ENCODE results near the gene GTF2H2C_2.
A peak's percentile ranks its signal among the peaks of the same experiment; 100 is the strongest.
"Not testable (repeated sequence)": the region's sequence is repeated elsewhere in the genome, so short reads cannot be mapped to it uniquely, and the experiment has no call there.

The GTF2H2C_2 gene

DNA sequence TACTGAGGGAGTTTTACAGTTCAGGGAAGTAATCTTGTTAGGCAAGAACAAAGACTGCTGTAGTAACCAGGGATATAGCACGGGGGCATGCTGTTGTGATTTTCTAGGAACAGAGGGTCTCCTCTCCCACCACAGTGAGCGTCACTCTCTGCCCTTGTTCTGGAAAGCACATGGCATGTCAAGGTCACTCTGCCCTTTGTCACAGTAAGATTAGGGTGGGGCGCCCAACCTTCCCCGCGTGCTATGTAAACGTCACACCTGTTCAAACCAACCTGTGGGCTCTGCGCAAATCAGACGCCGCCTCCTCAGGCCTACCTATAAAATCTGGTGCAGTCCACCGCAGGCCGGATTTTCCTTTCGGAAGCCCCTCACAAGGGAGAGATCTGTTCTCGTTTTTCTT is 44.0 kb downstream of the GTF2H2C_2 start:
- not testable (repeated sequence) for H3F3A ChIP-seq (ENCODE audit: low read depth); H3K4me1 ChIP-seq; H3K27me3 ChIP-seq; H3K79me2 ChIP-seq (ENCODE audit: low read depth); H3K27ac Mint-ChIP-seq; H2AFZ ChIP-seq (replicated peaks); H3K27me3 Mint-ChIP-seq (ENCODE audit: insufficient read depth, low read depth); H3K9ac ChIP-seq; H4K20me1 ChIP-seq (ENCODE audit: low read depth); H3K9me3 Mint-ChIP-seq; H3K36me3 ChIP-seq; H3K4me2 ChIP-seq; H3K27ac ChIP-seq; H3K9me3 ChIP-seq (ENCODE audit: low read depth); H3K4me1 Mint-ChIP-seq; H3K36me3 Mint-ChIP-seq; H3K4me3 Mint-ChIP-seq; H3K4me3 ChIP-seq
- DNase-seq (ENCODE audit: low spot score), result peak; percentile 1

DNA sequence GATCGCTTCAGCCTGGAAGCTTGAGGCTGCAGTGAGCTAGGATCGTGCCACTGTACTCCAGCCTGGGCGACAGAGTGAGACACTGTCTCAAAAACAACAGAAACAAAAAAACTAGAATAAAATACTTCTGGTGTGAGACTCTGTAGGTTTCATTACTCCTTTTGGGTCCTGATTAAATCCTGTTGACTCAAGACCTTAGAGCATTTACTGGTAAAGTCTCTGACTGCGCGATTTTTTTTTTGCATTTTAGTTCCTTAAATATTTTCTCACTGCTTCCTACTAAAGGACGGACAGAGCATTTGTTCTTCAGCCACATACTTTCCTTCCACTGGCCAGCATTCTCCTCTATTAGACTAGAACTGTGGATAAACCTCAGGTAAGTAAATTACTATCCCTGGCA is 46.8 kb downstream of the GTF2H2C_2 start:
- H3K4me2 ChIP-seq; H3K27ac ChIP-seq; H4K20me1 ChIP-seq (ENCODE audit: low read depth); H3K4me3 Mint-ChIP-seq; H3K36me3 Mint-ChIP-seq; H3K9ac ChIP-seq; DNase-seq (ENCODE audit: low spot score); H3K27me3 ChIP-seq; H3K79me2 ChIP-seq (ENCODE audit: low read depth); H3K9me3 ChIP-seq (ENCODE audit: low read depth); H3K36me3 ChIP-seq; H3K4me1 Mint-ChIP-seq; H3F3A ChIP-seq (ENCODE audit: low read depth); H3K27me3 Mint-ChIP-seq (ENCODE audit: insufficient read depth, low read depth); H3K4me1 ChIP-seq; H3K27ac Mint-ChIP-seq; H3K9me3 Mint-ChIP-seq; H3K4me3 ChIP-seq; H2AFZ ChIP-seq (replicated peaks): not testable (repeated sequence)

DNA sequence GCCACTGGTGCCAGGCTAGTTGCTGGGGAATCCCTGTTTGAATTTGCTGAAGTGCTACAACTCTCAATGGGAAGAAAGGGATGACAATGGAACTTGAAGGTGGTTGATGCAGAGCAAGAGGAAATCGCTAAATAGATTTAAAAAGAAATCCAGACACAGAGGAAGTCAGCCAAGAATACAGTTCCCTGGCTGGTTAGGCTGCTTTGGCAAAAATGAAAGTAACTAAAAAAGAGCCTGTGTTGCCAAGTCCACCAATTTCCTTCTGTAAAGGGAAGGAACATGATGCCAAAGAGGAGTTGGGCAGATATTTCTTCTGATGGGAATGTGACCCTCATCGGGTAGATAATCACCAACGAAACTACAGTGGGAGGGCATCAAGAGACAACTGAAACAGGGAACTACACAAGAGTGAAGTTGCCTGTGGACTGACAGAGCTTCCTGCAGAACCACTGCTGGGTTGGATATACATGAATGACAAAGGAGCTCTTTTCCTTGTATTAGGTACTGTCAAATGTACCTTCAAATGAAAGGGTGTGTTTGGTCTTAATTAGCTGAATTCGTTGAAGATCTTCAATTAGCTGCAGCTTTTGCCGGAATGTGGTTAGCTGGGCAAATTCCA is 49.0 kb downstream of the GTF2H2C_2 start:
- not testable (repeated sequence) for H3K79me2 ChIP-seq (ENCODE audit: low read depth); H3K36me3 Mint-ChIP-seq; H3K4me3 Mint-ChIP-seq; H3K4me1 Mint-ChIP-seq; H3K4me3 ChIP-seq; H3K27me3 ChIP-seq; H3K9me3 ChIP-seq (ENCODE audit: low read depth); DNase-seq (ENCODE audit: low spot score); H3K4me2 ChIP-seq; H3K9ac ChIP-seq; H3K27ac Mint-ChIP-seq; H3K27ac ChIP-seq; H4K20me1 ChIP-seq (ENCODE audit: low read depth); H2AFZ ChIP-seq (replicated peaks); H3K27me3 Mint-ChIP-seq (ENCODE audit: insufficient read depth, low read depth); H3K9me3 Mint-ChIP-seq; H3K4me1 ChIP-seq; H3K36me3 ChIP-seq; H3F3A ChIP-seq (ENCODE audit: low read depth)

DNA sequence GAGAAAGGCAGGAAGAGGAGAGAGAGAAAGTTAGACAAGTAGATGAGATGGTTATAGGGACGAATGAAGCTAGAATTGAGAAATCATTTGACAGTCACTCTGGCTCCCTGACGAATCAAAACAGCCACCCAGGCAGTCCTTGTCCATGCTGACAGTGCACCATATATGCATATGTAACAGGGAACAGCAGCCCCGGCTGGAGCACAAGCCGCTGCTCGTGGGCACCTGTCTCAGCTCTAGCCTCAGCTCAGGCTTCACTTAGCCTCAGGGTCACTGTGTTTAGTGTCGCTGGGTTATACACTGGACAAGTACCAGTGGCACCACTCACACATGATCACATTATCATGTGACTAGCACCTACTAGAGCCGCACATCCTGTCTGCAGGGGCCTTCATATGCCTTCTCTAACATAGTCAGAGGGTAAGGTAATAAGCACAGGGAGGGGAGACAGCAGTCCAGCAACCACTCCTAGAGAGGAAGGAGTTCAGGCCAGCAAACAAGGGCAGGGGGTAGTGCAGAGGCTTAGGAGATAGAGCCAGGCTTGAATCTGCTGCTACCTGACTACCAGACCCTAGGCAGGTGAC is 54.9 kb downstream of the GTF2H2C_2 start:
- not testable (repeated sequence) for H3K4me3 Mint-ChIP-seq; H3K4me1 Mint-ChIP-seq; H3F3A ChIP-seq (ENCODE audit: low read depth); H3K27ac Mint-ChIP-seq; DNase-seq (ENCODE audit: low spot score); H3K27me3 Mint-ChIP-seq (ENCODE audit: insufficient read depth, low read depth); H3K4me1 ChIP-seq; H3K79me2 ChIP-seq (ENCODE audit: low read depth); H3K9me3 ChIP-seq (ENCODE audit: low read depth); H3K9me3 Mint-ChIP-seq; H3K9ac ChIP-seq; H3K4me2 ChIP-seq; H2AFZ ChIP-seq (replicated peaks); H3K27ac ChIP-seq; H3K36me3 Mint-ChIP-seq; H3K27me3 ChIP-seq; H3K4me3 ChIP-seq; H3K36me3 ChIP-seq; H4K20me1 ChIP-seq (ENCODE audit: low read depth)

Data from neural progenitor cell (in vitro differentiated cells).